Esophagus muscularis mucosa (tissue), 3 donors: Measurements from ENCODE around the gene GET4.

ENCODE experiments used
- CTCF ChIP-seq, 3 experiments: fragments of 200-600 bp in 2 of 3; fragments of 450-650 bp in 1 of 3; sonication (generic) in 2 of 3; IDR thresholded peaks; one replicate each; pipeline ENCODE4 v1.5.1; 2017 to 2019; ENCODE audit warnings: antibody characterized with exemption in 3 of 3, mild to moderate bottlenecking in 2 of 3, moderate library complexity in 1 of 3
- POLR2A ChIP-seq: fragments of 450-650 bp; IDR thresholded peaks from one replicate; pipeline ENCODE4 v1.6.1; 2017; ENCODE audit warnings: antibody characterized with exemption, moderate library complexity, mild to moderate bottlenecking, low read depth

- TF ChIP-seq POLR2A (no peak), CTCF (IDR thresholded peaks at IDR 0.05) (no peak)
Observed at GRCh38 chr7:849781-850180, 26.6 kb upstream of the GET4 start.
